Endodermal cell (in vitro differentiated cells): ENCODE results near the gene MAST2. TPM values are rescaled to one million over a fixed set of nuclear protein-coding genes. Genes with fewer than 3 reads are reported as not detected.

Experiments used
- DNase-seq: peaks from one replicate; pipeline ENCODE4 v3.0.0-alpha.2; 2017
- H3K27ac ChIP-seq: 2 replicates; pipeline ENCODE4 v1.5.1; 2013; ENCODE audit warnings: mild to moderate bottlenecking, low read depth, low read length, moderate library complexity
- H3K27me3 ChIP-seq: 2 replicates; pipeline ENCODE4 v1.6.1; 2013; ENCODE audit warnings: mild to moderate bottlenecking, low read length, moderate library complexity; ENCODE audit not compliant: insufficient read depth, control insufficient read depth, poor library complexity, severe bottlenecking
- H3K36me3 ChIP-seq: 2 replicates; pipeline ENCODE4 v1.7.0; 2013; ENCODE audit warnings: mild to moderate bottlenecking, low read length, moderate library complexity; ENCODE audit not compliant: control insufficient read depth, insufficient read depth
- H3K4me1 ChIP-seq: one replicate; pipeline ENCODE4 v1.7.0; 2013; ENCODE audit warnings: low read length; ENCODE audit not compliant: control insufficient read depth, insufficient read depth
- H3K4me3 ChIP-seq: 2 replicates; pipeline ENCODE4 v1.5.1; 2013; ENCODE audit warnings: mild to moderate bottlenecking, low read length, moderate library complexity
- H3K9ac ChIP-seq: 2 replicates; pipeline ENCODE4 v1.6.1; 2013; ENCODE audit warnings: mild to moderate bottlenecking, low read length, moderate library complexity; ENCODE audit not compliant: poor library complexity, severe bottlenecking; ENCODE audit errors: extremely low read depth
- H3K9me3 ChIP-seq: 2 replicates; pipeline ENCODE4 v1.6.1; 2013; ENCODE audit warnings: mild to moderate bottlenecking, low read length, moderate library complexity; ENCODE audit not compliant: control insufficient read depth
- H3K27ac Mint-ChIP-seq: 2 replicates; pipeline ENCODE4 v1.8.0; 2020; ENCODE audit warnings: mixed read lengths
- H3K27me3 Mint-ChIP-seq: 2 replicates; pipeline ENCODE4 v1.8.0; 2021; ENCODE audit warnings: mild to moderate bottlenecking, mixed read lengths; ENCODE audit not compliant: insufficient read depth
- H3K36me3 Mint-ChIP-seq: 2 replicates; pipeline ENCODE4 v1.8.0; 2020; ENCODE audit warnings: low read depth, mixed read lengths
- H3K4me1 Mint-ChIP-seq: 2 replicates; pipeline ENCODE4 v1.8.0; 2020; ENCODE audit warnings: mixed read lengths
- H3K4me3 Mint-ChIP-seq: 2 replicates; pipeline ENCODE4 v1.8.0; 2020; ENCODE audit warnings: mild to moderate bottlenecking, moderate library complexity, mixed read lengths
- H3K9me3 Mint-ChIP-seq: 2 replicates; pipeline ENCODE4 v1.8.0; 2020; ENCODE audit warnings: mild to moderate bottlenecking, mixed read lengths
- WGBS, 2 experiments: methylation state at CpG; one replicate each; pipeline versions ENCODE4 v1.1.5 to v1.1.7; 2013; ENCODE audit warnings: missing lambda C conversion rate in 2 of 2, mixed read lengths in 1 of 2; ENCODE audit not compliant: insufficient coverage in 1 of 2, insufficient read length in 1 of 2; 5-methylcytosine and 5-hydroxymethylcytosine counted together
- total RNA-seq, 2 donors: library from RNA; stranded (reverse); fragmentation: NEBNext Ultra II Directional in 1 of 2; extraction: Animal tissue kit (Norgen Biotek cat#: 25700) in 1 of 2; gene quantifications; 2 replicates in 1 of 2; 3 replicates in 1 of 2; pipeline ENCODE4 v1.2.1, GENCODE V29; 2021
- TF ChIP-seq, protein P1 (sequence below): fragments of 200-600 bp; sonication (generic); conservative IDR thresholded peaks from 2 replicates; pipeline ENCODE4 v1.5.0; 2021; ENCODE audit warnings: antibody characterized with exemption, mild to moderate bottlenecking

The MAST2 gene
- total RNA-seq, 2 donors from 2014 or later: 46.3 to 60.7 TPM

- Mint-ChIP-seq H3K36me3 (no peaks in the 10 kb centered on the region), H3K4me1 (peaks cover 17% of the 10 kb centered on the region), H3K4me3 (no peak overlapping the region), H3K9me3 (no peaks in the 10 kb centered on the region), H3K27me3 (peaks cover 28% of the 10 kb centered on the region), H3K27ac (no peak overlapping the region)
- no peaks in the 10 kb centered on the region for H3K27me3 ChIP-seq
- no peak for DNase-seq
- TF ChIP-seq, protein P1, sequence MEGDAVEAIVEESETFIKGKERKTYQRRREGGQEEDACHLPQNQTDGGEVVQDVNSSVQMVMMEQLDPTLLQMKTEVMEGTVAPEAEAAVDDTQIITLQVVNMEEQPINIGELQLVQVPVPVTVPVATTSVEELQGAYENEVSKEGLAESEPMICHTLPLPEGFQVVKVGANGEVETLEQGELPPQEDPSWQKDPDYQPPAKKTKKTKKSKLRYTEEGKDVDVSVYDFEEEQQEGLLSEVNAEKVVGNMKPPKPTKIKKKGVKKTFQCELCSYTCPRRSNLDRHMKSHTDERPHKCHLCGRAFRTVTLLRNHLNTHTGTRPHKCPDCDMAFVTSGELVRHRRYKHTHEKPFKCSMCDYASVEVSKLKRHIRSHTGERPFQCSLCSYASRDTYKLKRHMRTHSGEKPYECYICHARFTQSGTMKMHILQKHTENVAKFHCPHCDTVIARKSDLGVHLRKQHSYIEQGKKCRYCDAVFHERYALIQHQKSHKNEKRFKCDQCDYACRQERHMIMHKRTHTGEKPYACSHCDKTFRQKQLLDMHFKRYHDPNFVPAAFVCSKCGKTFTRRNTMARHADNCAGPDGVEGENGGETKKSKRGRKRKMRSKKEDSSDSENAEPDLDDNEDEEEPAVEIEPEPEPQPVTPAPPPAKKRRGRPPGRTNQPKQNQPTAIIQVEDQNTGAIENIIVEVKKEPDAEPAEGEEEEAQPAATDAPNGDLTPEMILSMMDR: no peak
- H3K4me3 ChIP-seq: no peak overlapping the region
- H3K9me3 ChIP-seq: no peaks in the 10 kb centered on the region
- WGBS, 2 experiments: 89 to 100% methylated on average over 3 to 7 of the region's 7 CpGs
- no peak overlapping the region for H3K27ac ChIP-seq
- H3K4me1 ChIP-seq: no peaks in the 10 kb centered on the region
- H3K36me3 ChIP-seq: no peaks in the 10 kb centered on the region
- no peak overlapping the region for H3K9ac ChIP-seq
Observed at GRCh38 chr1:45793942-45794604, 9.3 kb upstream of the MAST2 start.

GRCh38 chr1:45796381-45796780, 7.0 kb upstream of the MAST2 start:
- Mint-ChIP-seq H3K9me3 (no peaks in the 10 kb centered on the region), H3K36me3 (no peaks in the 10 kb centered on the region), H3K27me3 (peaks cover 43% of the 10 kb centered on the region), H3K4me1 (peaks cover 17% of the 10 kb centered on the region), H3K4me3 (peak overlapping the region; percentile 27), H3K27ac (no peak overlapping the region)
- no peaks in the 10 kb centered on the region for H3K36me3 ChIP-seq
- WGBS, 2 experiments: 86 to 100% methylated on average over 1 to 2 of the region's 2 CpGs
- H3K27me3 ChIP-seq: no peaks in the 10 kb centered on the region
- H3K9me3 ChIP-seq: no peaks in the 10 kb centered on the region
- H3K4me3 ChIP-seq: no peak overlapping the region
- DNase-seq: no peak
- H3K4me1 ChIP-seq: no peaks in the 10 kb centered on the region
- no peak overlapping the region for H3K27ac ChIP-seq
- no peak overlapping the region for H3K9ac ChIP-seq
- TF ChIP-seq, protein P1: no peak

GRCh38 chr1:45796946-45797345, 6.5 kb upstream of the MAST2 start:
- Histone ChIP-seq H3K4me3 (no peak overlapping the region), H3K9ac (no peak overlapping the region), H3K27me3 (no peaks in the 10 kb centered on the region), H3K36me3 (no peaks in the 10 kb centered on the region), H3K27ac (no peak overlapping the region), H3K4me1 (no peaks in the 10 kb centered on the region), H3K9me3 (no peaks in the 10 kb centered on the region)
- peak; percentile 54 for DNase-seq
- 67 to 83% methylated on average over 8 to 9 of the region's 9 CpGs for WGBS, 2 experiments
- Mint-ChIP-seq H3K27ac (peak overlapping the region; percentile 76), H3K4me1 (peaks cover 17% of the 10 kb centered on the region), H3K4me3 (peak overlapping the region; percentile 27), H3K36me3 (no peaks in the 10 kb centered on the region), H3K9me3 (no peaks in the 10 kb centered on the region), H3K27me3 (peaks cover 45% of the 10 kb centered on the region)
- TF ChIP-seq, protein P1: peak; percentile 14
